Measurements from ENCODE around the gene TOR4A.

DNA sequence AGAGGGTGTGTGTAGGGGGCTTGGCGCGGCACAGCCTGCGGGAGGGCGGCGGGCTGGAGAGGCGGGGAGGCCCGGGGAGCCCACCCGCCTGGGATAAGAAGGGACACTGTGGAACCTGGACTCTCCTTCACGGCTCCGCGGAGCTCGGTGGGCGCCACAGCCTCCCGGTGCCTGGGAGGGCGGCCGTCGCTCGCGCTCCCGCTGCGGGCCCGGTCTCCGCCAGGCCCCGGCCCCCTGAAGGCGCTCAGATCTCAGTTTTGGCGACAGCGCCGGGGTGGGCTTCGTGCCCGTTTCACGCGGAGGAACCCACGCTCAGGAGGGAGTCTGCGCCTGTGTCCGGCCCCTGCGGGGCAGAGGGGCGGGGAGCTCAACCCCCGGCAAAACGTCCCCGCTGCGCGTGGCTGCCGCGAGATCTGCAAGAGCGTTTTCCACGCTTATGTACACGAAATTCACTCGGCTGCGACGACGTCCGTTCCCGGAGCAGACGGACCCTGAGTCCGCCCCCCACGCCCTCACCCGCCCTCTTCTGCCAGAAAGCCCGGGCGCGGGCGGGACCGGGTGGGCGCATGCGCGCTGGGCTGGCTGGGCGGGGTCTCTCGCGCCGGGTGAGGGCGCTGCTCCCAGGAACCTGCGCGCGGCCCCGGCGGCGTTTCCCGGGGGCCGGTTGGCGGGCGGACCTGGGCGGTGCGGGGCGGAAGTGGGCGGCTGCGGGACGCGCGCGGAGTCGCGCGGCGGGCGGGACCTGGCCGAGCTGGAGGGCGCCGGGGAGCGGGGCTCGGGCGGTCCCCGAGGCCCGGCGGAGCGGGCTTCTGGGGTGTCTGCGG is 22.7 kb upstream of the TOR4A start, which contains the start of gene NELFB:
- peak in 1 of 3 donors; percentile 36 for TF ChIP-seq CTCF (IDR thresholded peaks at IDR 0.05)
- TF ChIP-seq POLR2A (IDR thresholded peaks at IDR 0.05) = peak; percentile 32

All from ovary (tissue), 3 donors.